B cell (primary cell): ENCODE measurements around the gene WDR70. TPM values are rescaled to one million over a fixed set of nuclear protein-coding genes. Genes with fewer than 3 reads are reported as not detected.

ENCODE experiments used
- ATAC-seq: fragments of 200-7000 bp; cut with Tn5 transposase; one replicate; pipeline ENCODE4 v1.10.0; 2021; ENCODE audit warnings: low read depth, mild to moderate bottlenecking, moderate number of reproducible peaks, moderate library complexity
- CTCF ChIA-PET: fragments of 350-600 bp; sonication (Branson Sonifier 250); formaldehyde crosslinking; loops from one replicate; lab custom pipeline; 2021; ENCODE audit warnings: antibody characterized with exemption, inconsistent platforms; lab: Charles Lee
- POLR2A ChIA-PET: fragments of 350-600 bp; sonication (Branson Sonifier 250); formaldehyde crosslinking; loops from one replicate; lab custom pipeline; 2021; ENCODE audit warnings: antibody characterized with exemption; lab: Charles Lee
- DNase-seq: peaks from one replicate; pipeline ENCODE4 v3.0.0; 2013
- H2AFZ ChIP-seq: 2 replicates; pipeline ENCODE4 v1.6.1; 2012; ENCODE audit warnings: mild to moderate bottlenecking, low read depth, low read length; ENCODE audit not compliant: insufficient read depth, poor library complexity, severe bottlenecking
- H3K27ac ChIP-seq, 2 donors: 1 replicate in 1 of 2; 2 replicates in 1 of 2; pipeline ENCODE4 v1.5.1; 2012 to 2013; ENCODE audit warnings: low read length in 2 of 2, mild to moderate bottlenecking in 2 of 2, moderate library complexity in 1 of 2
- H3K27me3 ChIP-seq, 4 experiments: fragments of 200-600 bp in 1 of 4; sonication (generic) in 1 of 4; replicated peaks in 1 of 4; 1 replicate in 2 of 4; 2 replicates in 2 of 4; pipeline versions ENCODE4 v1.6.1 to v1.7.0; 2013 to 2016; ENCODE audit warnings: low read length in 3 of 4, mild to moderate bottlenecking in 2 of 4, mixed read lengths in 1 of 4, moderate library complexity in 1 of 4; ENCODE audit not compliant: insufficient read depth in 4 of 4, control insufficient read depth in 3 of 4; ENCODE audit errors: control extremely low read depth in 1 of 4
- H3K36me3 ChIP-seq, 2 experiments: replicated peaks in 1 of 2; 1 replicate in 1 of 2; 2 replicates in 1 of 2; pipeline versions ENCODE4 v1.6.1 to v1.7.1; 2013; ENCODE audit warnings: low read length in 1 of 2; ENCODE audit not compliant: insufficient read depth in 2 of 2, control insufficient read depth in 1 of 2; ENCODE audit errors: control extremely low read depth in 1 of 2, extremely low read depth in 1 of 2
- H3K4me1 ChIP-seq, 2 donors: fragments of 200-600 bp in 1 of 2; sonication (generic) in 1 of 2; 1 replicate in 1 of 2; 2 replicates in 1 of 2; pipeline versions ENCODE4 v1.5.1 to v1.6.1; 2013 to 2017; ENCODE audit warnings: low read length in 2 of 2; ENCODE audit not compliant: control insufficient read depth in 2 of 2, insufficient read depth in 2 of 2
- H3K4me2 ChIP-seq: replicated peaks from 2 replicates; pipeline ENCODE3; 2012; ENCODE audit warnings: mild to moderate bottlenecking, low read depth, low read length; ENCODE audit not compliant: poor library complexity, severe bottlenecking
- H3K4me3 ChIP-seq, 5 experiments: fragments of 200-600 bp in 1 of 5; sonication (generic) in 1 of 5; 1 replicate in 3 of 5; 2 replicates in 2 of 5; pipeline versions ENCODE4 v1.5.1 to v1.7.0; 2011 to 2016; ENCODE audit warnings: low read length in 4 of 5, mild to moderate bottlenecking in 4 of 5, low read depth in 2 of 5, control low read depth in 1 of 5, moderate library complexity in 1 of 5; ENCODE audit not compliant: insufficient read depth in 1 of 5; ENCODE audit errors: control extremely low read depth in 1 of 5, extremely low read depth in 1 of 5
- H3K79me2 ChIP-seq: fragments of 200-600 bp; sonication (generic); one replicate; pipeline ENCODE4 v1.6.0; 2016; ENCODE audit warnings: low read length; ENCODE audit not compliant: control insufficient read depth, insufficient read depth
- H3K9ac ChIP-seq: fragments of 200-600 bp; sonication (generic); 2 replicates; pipeline ENCODE4 v1.6.1; 2017; ENCODE audit warnings: mild to moderate bottlenecking, low read length, moderate library complexity
- H3K9me3 ChIP-seq, 3 donors: one replicate each; pipeline versions ENCODE4 v1.6.1 to v1.7.1; 2013; ENCODE audit warnings: low read length in 2 of 3; ENCODE audit not compliant: control insufficient read depth in 2 of 3, insufficient read depth in 1 of 3; ENCODE audit errors: control extremely low read depth in 1 of 3
- H4K20me1 ChIP-seq: 2 replicates; pipeline ENCODE4 v1.6.0; 2012; ENCODE audit warnings: mild to moderate bottlenecking, low read length; ENCODE audit not compliant: insufficient read depth, control insufficient read depth, poor library complexity, severe bottlenecking
- H3K27ac Mint-ChIP-seq: one replicate; pipeline ENCODE4 v1.8.0; 2021; ENCODE audit warnings: mixed read lengths
- H3K27me3 Mint-ChIP-seq: one replicate; pipeline ENCODE4 v1.8.0; 2021; ENCODE audit warnings: mixed read lengths
- H3K4me1 Mint-ChIP-seq: one replicate; pipeline ENCODE4 v1.8.0; 2021; ENCODE audit warnings: mixed read lengths
- H3K4me3 Mint-ChIP-seq: one replicate; pipeline ENCODE4 v1.8.0; 2021; ENCODE audit warnings: mixed read lengths
- H3K9me3 Mint-ChIP-seq: one replicate; pipeline ENCODE4 v1.8.0; 2022; ENCODE audit warnings: mixed read lengths; ENCODE audit not compliant: insufficient read depth
- EZH2 ChIP-seq: IDR thresholded peaks from 2 replicates; pipeline ENCODE4 v1.6.1; 2012; ENCODE audit warnings: borderline replicate concordance, low read depth, mild to moderate bottlenecking, moderate library complexity, low read length; ENCODE audit not compliant: insufficient read depth, poor library complexity, severe bottlenecking
- WGBS: methylation state at CpG from one replicate; pipeline ENCODE4 v1.1.5; 2013; ENCODE audit warnings: missing lambda C conversion rate; ENCODE audit not compliant: insufficient coverage; 5-methylcytosine and 5-hydroxymethylcytosine counted together
- intact Hi-C: fragments of 100-400 bp; cut with micrococcal nuclease; formaldehyde crosslinking; loops from one replicate; pipeline ENCODE4 v1.10.0; 2022
- polyA plus RNA-seq: library from polyadenylated mRNA; depleted of rRNA; stranded (reverse); fragments of >200 nt; gene quantifications from 2 replicates; pipeline ENCODE4 v1.2.3, GENCODE V29; 2012
- total RNA-seq, 2 donors: library from RNA; stranded (reverse); fragments of 120-200 nt in 1 of 2; gene quantifications; 1 replicate in 1 of 2; 2 replicates in 1 of 2; pipeline versions ENCODE4 v1.2.3 to v1.2.4, GENCODE V29; 2013 to 2022
- TF ChIP-seq, protein P1 (sequence below): fragments of 200-600 bp; IDR thresholded peaks from one replicate; pipeline ENCODE4 v1.8.0; 2022; ENCODE audit warnings: antibody characterized with exemption, mild to moderate bottlenecking

WDR70 gene
- total and polyA plus RNA-seq, 2 donors (not counting 1 experiment from before 2014, with no cell fraction given) = 12.8 to 46.8 TPM

DNA sequence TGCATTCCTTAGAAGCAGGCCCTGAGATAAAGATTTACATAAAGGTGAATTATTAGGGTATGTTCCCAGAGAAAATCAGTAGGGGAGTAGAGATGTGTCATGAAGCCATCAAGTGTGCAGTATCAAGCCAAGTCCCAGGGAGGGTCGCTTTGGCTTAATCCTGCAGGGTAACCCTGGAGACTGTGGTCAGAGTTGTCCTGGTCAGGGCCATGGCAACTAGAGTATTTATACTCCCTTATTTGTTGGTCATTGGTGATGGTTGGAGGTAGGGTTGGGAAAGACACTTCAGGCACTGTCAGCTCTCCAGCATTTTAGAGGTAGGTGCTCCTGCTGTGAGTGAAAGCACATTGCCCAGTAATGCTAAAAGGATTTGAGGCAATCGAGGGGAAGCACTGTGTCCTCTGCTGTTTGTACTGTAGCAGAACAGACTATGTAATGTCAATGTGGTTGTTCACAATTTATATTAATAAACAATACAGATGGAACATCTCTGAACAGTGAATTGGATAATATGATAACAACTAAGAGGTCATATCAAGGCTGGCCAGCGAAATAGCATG is 351.9 kb downstream of the WDR70 start:
- Histone ChIP-seq H4K20me1 (no peaks in the 10 kb centered on the region), H3K9ac (no peak overlapping the region), H3K79me2 (no peaks in the 10 kb centered on the region), H3K27ac (no peak overlapping the region), H3K4me2 (no peak overlapping the region), H3K4me3 (no peak overlapping the region), H3K36me3 (peaks cover 11 to 31% of the 10 kb centered on the region in 2 experiments), H2AFZ (no peak overlapping the region), H3K9me3 (no peaks in the 10 kb centered on the region), H3K4me1 (no peaks in the 10 kb centered on the region), H3K27me3 (no peaks in the 10 kb centered on the region)
- ChIA-PET POLR2A (no interaction called here), CTCF (no interaction called here)
- Mint-ChIP-seq H3K4me1 (peaks cover 2% of the 10 kb centered on the region), H3K27me3 (no peaks in the 10 kb centered on the region), H3K4me3 (no peak overlapping the region), H3K27ac (no peak overlapping the region), H3K9me3 (no peaks in the 10 kb centered on the region)
- DNase-seq = no peak
- ATAC-seq = no peak
- 100% methylated on average over 1 of the region's 3 CpGs for WGBS
- intact Hi-C loops = no loop called here
- TF ChIP-seq, protein P1, sequence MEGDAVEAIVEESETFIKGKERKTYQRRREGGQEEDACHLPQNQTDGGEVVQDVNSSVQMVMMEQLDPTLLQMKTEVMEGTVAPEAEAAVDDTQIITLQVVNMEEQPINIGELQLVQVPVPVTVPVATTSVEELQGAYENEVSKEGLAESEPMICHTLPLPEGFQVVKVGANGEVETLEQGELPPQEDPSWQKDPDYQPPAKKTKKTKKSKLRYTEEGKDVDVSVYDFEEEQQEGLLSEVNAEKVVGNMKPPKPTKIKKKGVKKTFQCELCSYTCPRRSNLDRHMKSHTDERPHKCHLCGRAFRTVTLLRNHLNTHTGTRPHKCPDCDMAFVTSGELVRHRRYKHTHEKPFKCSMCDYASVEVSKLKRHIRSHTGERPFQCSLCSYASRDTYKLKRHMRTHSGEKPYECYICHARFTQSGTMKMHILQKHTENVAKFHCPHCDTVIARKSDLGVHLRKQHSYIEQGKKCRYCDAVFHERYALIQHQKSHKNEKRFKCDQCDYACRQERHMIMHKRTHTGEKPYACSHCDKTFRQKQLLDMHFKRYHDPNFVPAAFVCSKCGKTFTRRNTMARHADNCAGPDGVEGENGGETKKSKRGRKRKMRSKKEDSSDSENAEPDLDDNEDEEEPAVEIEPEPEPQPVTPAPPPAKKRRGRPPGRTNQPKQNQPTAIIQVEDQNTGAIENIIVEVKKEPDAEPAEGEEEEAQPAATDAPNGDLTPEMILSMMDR = no peak
- no peak for TF ChIP-seq EZH2

DNA sequence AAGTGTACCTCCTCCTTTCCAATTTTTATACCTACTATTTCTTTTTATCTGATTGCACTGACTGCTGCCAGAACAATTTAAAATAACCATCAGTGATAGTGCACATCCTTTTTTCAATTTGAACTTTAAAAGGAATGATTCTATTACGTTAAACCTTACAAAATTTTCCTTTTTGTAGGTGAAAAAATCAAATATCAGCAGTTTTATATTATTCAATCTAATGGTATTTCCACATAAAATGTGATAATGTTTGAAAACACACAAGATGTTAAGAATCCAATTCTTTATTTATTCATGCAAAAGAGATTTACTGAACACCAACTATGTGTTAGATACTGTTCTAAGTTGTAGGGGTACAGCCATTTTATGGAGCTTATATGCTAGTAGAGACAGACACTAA is 355.0 kb downstream of the WDR70 start:
- Mint-ChIP-seq H3K4me1 (no peaks in the 10 kb centered on the region), H3K27me3 (no peaks in the 10 kb centered on the region), H3K4me3 (no peak overlapping the region), H3K9me3 (no peaks in the 10 kb centered on the region), H3K27ac (no peak overlapping the region)
- Histone ChIP-seq H3K27ac (no peak overlapping the region), H2AFZ (no peak overlapping the region), H3K9me3 (no peaks in the 10 kb centered on the region), H3K9ac (no peak overlapping the region), H3K79me2 (no peaks in the 10 kb centered on the region), H3K27me3 (no peaks in the 10 kb centered on the region), H3K4me2 (no peak overlapping the region), H3K36me3 (peaks cover 10 to 26% of the 10 kb centered on the region in 2 experiments), H4K20me1 (no peaks in the 10 kb centered on the region), H3K4me1 (no peaks in the 10 kb centered on the region), H3K4me3 (no peak overlapping the region)
- ChIA-PET CTCF (no interaction called here), POLR2A (no interaction called here)
- no peak for DNase-seq
- no peak for TF ChIP-seq EZH2
- TF ChIP-seq, protein P1 = no peak
- no CpG with 5 or more reads among the region's 1 CpG for WGBS
- no peak for ATAC-seq
- intact Hi-C loops = no loop called here
